Measurements from ENCODE around the gene TBX1.
"Not testable (repeated sequence)": the region's sequence is repeated elsewhere in the genome, so short reads cannot be mapped to it uniquely, and the experiment has no call there.

Gene TBX1

GRCh38 chr22:19784384-19785175, 24.0 kb downstream of the TBX1 start:
- DNase-seq (ENCODE audit: low read depth): no peak

GRCh38 chr22:19785461-19786263, 25.1 kb downstream of the TBX1 start:
- no peak for DNase-seq (ENCODE audit: low read depth)

GRCh38 chr22:19786264-19786585, 25.6 kb downstream of the TBX1 start:
- DNase-seq (ENCODE audit: low read depth): no peak

- no peak for DNase-seq (ENCODE audit: low read depth)
These were observed 26.6 kb downstream of the TBX1 start for GRCh38 chr22:19786959-19787848.

- DNase-seq (ENCODE audit: low read depth): no peak
These were observed 27.2 kb downstream of the TBX1 start for GRCh38 chr22:19787849-19788141.

- DNase-seq (ENCODE audit: low read depth): no peak
These were observed 28.2 kb downstream of the TBX1 start for GRCh38 chr22:19788661-19789225.

- no peak for DNase-seq (ENCODE audit: low read depth)
These were observed 28.8 kb downstream of the TBX1 start for GRCh38 chr22:19789406-19789805.

- no peak for DNase-seq (ENCODE audit: low read depth)
These were observed 29.2 kb downstream of the TBX1 start for GRCh38 chr22:19789828-19790227.

- DNase-seq (ENCODE audit: low read depth): no peak
These were observed 30.7 kb downstream of the TBX1 start for GRCh38 chr22:19791243-19791642.

- no peak for DNase-seq (ENCODE audit: low read depth)
These were observed 31.3 kb downstream of the TBX1 start for GRCh38 chr22:19791894-19792293.

- not testable (repeated sequence) for DNase-seq (ENCODE audit: low read depth)
These were observed 31.9 kb downstream of the TBX1 start for GRCh38 chr22:19792383-19792896.

GRCh38 chr22:19793161-19793560, 32.6 kb downstream of the TBX1 start:
- no peak for DNase-seq (ENCODE audit: low read depth)

- DNase-seq (ENCODE audit: low read depth): no peak
These were observed 33.2 kb downstream of the TBX1 start for GRCh38 chr22:19793661-19794310.

GRCh38 chr22:19795617-19796008, 35.0 kb downstream of the TBX1 start:
- no peak for DNase-seq (ENCODE audit: low read depth)

- no peak for DNase-seq (ENCODE audit: low read depth)
These were observed 35.6 kb downstream of the TBX1 start for GRCh38 chr22:19796160-19796559.

GRCh38 chr22:19797086-19798002, 36.8 kb downstream of the TBX1 start:
- DNase-seq (ENCODE audit: low read depth): no peak

- no peak for DNase-seq (ENCODE audit: low read depth)
These were observed 37.6 kb downstream of the TBX1 start for GRCh38 chr22:19798003-19798665.

- DNase-seq (ENCODE audit: low read depth): no peak
These were observed 38.3 kb downstream of the TBX1 start for GRCh38 chr22:19798891-19799293.

- DNase-seq (ENCODE audit: low read depth): no peak
These were observed 39.0 kb downstream of the TBX1 start for GRCh38 chr22:19799322-19800190.
